ENCODE data around the gene BAAT. TPM values are rescaled to one million over a fixed set of nuclear protein-coding genes. Genes with fewer than 3 reads are reported as not detected.

Gene BAAT
- total and polyA plus RNA-seq, 2 of the 13 experiments (the other 11 are each of a cell fraction or from before 2014, with no cell fraction given): 0.71 to 7.9 TPM

DNA sequence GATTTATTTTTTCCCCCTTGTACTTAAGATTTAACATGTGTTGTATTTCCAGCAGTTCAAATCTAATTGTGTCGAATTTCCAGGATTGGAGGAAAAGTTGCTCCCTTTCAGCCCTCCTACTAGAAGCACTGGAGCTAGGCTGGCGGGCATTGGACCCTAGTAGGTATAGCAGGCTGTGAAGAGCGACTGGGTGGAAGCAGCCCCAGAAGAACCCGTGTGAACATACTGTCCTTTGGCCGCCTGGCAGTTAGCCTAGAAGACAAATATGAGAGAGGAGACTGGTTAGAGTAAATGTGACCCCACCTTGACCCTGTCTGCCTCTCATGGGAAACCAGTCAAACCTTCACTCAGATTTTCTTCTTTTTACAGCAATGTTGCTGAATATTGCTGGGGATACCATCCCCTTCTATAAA, 36.9 kb upstream of the BAAT start (continued):
- TF ChIP-seq, protein P1, sequence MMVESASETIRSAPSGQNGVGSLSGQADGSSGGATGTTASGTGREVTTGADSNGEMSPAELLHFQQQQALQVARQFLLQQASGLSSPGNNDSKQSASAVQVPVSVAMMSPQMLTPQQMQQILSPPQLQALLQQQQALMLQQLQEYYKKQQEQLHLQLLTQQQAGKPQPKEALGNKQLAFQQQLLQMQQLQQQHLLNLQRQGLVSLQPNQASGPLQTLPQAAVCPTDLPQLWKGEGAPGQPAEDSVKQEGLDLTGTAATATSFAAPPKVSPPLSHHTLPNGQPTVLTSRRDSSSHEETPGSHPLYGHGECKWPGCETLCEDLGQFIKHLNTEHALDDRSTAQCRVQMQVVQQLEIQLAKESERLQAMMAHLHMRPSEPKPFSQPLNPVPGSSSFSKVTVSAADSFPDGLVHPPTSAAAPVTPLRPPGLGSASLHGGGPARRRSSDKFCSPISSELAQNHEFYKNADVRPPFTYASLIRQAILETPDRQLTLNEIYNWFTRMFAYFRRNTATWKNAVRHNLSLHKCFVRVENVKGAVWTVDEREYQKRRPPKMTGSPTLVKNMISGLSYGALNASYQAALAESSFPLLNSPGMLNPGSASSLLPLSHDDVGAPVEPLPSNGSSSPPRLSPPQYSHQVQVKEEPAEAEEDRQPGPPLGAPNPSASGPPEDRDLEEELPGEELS (CRISPR knock-in tag; IDR thresholded peaks at IDR 0.05): peak; percentile 81
- TF ChIP-seq CBX5 (CRISPR knock-in tag; IDR thresholded peaks at IDR 0.05; ENCODE audit: borderline replicate concordance): 0 out of 2 replicates have a peak, but pooled peaks have one; percentile 19
- TF ChIP-seq, protein P2, sequence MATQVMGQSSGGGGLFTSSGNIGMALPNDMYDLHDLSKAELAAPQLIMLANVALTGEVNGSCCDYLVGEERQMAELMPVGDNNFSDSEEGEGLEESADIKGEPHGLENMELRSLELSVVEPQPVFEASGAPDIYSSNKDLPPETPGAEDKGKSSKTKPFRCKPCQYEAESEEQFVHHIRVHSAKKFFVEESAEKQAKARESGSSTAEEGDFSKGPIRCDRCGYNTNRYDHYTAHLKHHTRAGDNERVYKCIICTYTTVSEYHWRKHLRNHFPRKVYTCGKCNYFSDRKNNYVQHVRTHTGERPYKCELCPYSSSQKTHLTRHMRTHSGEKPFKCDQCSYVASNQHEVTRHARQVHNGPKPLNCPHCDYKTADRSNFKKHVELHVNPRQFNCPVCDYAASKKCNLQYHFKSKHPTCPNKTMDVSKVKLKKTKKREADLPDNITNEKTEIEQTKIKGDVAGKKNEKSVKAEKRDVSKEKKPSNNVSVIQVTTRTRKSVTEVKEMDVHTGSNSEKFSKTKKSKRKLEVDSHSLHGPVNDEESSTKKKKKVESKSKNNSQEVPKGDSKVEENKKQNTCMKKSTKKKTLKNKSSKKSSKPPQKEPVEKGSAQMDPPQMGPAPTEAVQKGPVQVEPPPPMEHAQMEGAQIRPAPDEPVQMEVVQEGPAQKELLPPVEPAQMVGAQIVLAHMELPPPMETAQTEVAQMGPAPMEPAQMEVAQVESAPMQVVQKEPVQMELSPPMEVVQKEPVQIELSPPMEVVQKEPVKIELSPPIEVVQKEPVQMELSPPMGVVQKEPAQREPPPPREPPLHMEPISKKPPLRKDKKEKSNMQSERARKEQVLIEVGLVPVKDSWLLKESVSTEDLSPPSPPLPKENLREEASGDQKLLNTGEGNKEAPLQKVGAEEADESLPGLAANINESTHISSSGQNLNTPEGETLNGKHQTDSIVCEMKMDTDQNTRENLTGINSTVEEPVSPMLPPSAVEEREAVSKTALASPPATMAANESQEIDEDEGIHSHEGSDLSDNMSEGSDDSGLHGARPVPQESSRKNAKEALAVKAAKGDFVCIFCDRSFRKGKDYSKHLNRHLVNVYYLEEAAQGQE (IDR thresholded peaks at IDR 0.05; ENCODE audit: borderline replicate concordance in 1 of 2, low read depth in 1 of 2, low read length in 2 of 2): peak in 1 of 2 experiments; percentile 64; a peak in 1 of 4 replicates
- no peak for TF ChIP-seq CBX2 (IDR thresholded peaks at IDR 0.05; ENCODE audit: low read depth, low read length)
- no peak for TF ChIP-seq CBX2 (CRISPR knock-in tag; IDR thresholded peaks at IDR 0.05; ENCODE audit: low read depth)
- no peak for TF ChIP-seq TCF12 (IDR thresholded peaks at IDR 0.05)
- 0 out of 2 replicates have a peak, but pooled peaks have one; percentile 52 for TF ChIP-seq TCF12 (CRISPR knock-in tag; IDR thresholded peaks at IDR 0.05)
- TF ChIP-seq SCMH1 (CRISPR knock-in tag; IDR thresholded peaks at IDR 0.05; ENCODE audit: borderline replicate concordance): no peak
- TF ChIP-seq, protein P3, sequence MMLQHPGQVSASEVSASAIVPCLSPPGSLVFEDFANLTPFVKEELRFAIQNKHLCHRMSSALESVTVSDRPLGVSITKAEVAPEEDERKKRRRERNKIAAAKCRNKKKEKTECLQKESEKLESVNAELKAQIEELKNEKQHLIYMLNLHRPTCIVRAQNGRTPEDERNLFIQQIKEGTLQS (CRISPR knock-in tag; IDR thresholded peaks at IDR 0.05): no peak
- peak; percentile 64; the same call in 1 of the 2 replicates for TF ChIP-seq ZBTB20 (CRISPR knock-in tag; IDR thresholded peaks at IDR 0.05; ENCODE audit: borderline replicate concordance, low read depth)
- peak; percentile 68 for TF ChIP-seq SMAD3 (CRISPR knock-in tag; IDR thresholded peaks at IDR 0.05)
- no peak for TF ChIP-seq ZNF124 (CRISPR knock-in tag; IDR thresholded peaks at IDR 0.05)
- peak; percentile 92 for TF ChIP-seq GFI1 (CRISPR knock-in tag; IDR thresholded peaks at IDR 0.05; ENCODE audit: borderline replicate concordance)
- TF ChIP-seq, protein P4, sequence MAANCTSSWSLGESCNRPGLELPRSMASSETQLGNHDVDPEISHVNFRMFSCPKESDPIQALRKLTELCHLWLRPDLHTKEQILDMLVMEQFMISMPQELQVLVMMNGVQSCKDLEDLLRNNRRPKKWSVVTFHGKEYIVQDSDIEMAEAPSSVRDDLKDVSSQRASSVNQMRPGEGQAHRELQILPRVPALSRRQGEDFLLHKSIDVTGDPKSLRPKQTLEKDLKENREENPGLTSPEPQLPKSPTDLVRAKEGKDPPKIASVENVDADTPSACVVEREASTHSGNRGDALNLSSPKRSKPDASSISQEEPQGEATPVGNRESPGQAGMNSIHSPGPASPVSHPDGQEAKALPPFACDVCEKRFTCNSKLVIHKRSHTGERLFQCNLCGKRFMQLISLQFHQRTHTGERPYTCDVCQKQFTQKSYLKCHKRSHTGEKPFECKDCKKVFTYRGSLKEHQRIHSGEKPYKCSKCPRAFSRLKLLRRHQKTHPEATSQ (CRISPR knock-in tag; IDR thresholded peaks at IDR 0.05; ENCODE audit: borderline replicate concordance): peak; percentile 60; the same call in 1 of the 2 replicates
- no peak for TF ChIP-seq MAZ (IDR thresholded peaks at IDR 0.05; ENCODE audit: borderline replicate concordance, low read depth, low read length)
- TF ChIP-seq MAZ (CRISPR knock-in tag; IDR thresholded peaks at IDR 0.05; ENCODE audit: low read depth): no peak
- no peak; the same call in 1 of the 2 replicates for TF ChIP-seq ZNF746 (CRISPR knock-in tag; IDR thresholded peaks at IDR 0.05)
- TF ChIP-seq MXD4 (CRISPR knock-in tag; IDR thresholded peaks at IDR 0.05): 0 out of 2 replicates have a peak, but pooled peaks have one; percentile 44
- peak; percentile 43; the same call in 1 of the 2 replicates for TF ChIP-seq POLR2G (IDR thresholded peaks at IDR 0.05; ENCODE audit: low read depth, low read length)
- no peak for TF ChIP-seq SUZ12 (IDR thresholded peaks at IDR 0.05; ENCODE audit: low read depth, low read length)
- TF ChIP-seq FOXP1 (IDR thresholded peaks at IDR 0.05): no peak
- peak; percentile 45; the same call in 1 of the 2 replicates for TF ChIP-seq FOXP1 (CRISPR knock-in tag; IDR thresholded peaks at IDR 0.05)

Measured in HepG2 (cell line).